Measurements from ENCODE around the gene CCT7. TPM values are rescaled to one million over a fixed set of nuclear protein-coding genes. Genes with fewer than 3 reads are reported as not detected.

CCT7 gene
- total and polyA plus RNA-seq, 2 experiments from 2014 or later: 287 to 642 TPM

DNA sequence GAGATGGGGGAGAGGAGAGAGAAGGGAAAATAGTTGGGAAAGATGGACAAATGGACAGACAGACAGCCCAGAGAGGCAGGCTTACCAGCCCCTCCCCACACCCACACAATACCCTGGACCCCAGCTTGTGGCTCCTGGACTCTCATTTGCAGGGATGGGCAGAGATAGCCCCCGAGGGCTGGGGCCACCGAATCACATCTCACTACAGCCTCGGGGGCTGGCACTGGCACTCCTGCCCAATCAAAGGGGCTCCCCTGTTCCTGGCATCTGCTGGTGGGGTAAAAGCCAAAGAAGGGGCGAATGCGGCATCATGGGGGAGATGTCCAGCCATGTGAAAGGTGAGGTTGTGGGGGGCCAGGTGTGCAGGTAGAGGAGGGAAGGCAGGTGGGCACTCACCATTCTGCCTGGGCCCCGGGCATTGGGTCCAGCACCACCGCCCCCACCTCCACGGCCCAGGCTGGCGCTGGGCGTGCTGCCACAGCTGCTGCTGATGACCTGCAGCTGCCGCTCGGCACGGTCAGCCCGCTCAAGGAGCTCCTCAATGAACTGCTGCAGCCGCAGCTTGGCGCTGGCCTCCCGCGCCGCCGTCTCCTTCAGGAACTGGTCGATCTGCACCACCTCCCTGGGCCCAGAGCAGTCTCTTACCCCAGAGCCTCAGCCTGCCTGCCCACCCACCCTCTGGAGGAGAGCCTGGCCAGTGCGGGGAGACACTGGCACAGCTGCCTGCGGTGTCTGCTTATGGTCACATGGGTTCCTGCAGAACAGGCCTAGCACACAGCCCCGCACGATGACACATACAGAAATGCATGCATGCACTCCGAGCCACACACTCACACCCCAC lies 32.2 kb downstream of the CCT7 start:
- Histone ChIP-seq H4K20me1 (replicated peaks; ENCODE audit: insufficient read depth) (peaks cover 10% of the 10 kb centered on the region), H3K27ac (ENCODE audit: low read depth) (no peak overlapping the region), H3K4me2 (no peak overlapping the region), H3K4me1 (ENCODE audit: insufficient read depth) (peaks cover 11% of the 10 kb centered on the region), H3K79me2 (replicated peaks; ENCODE audit: insufficient read depth) (0 out of 2 replicates have a peak, but pooled peaks cover 5% of the 10 kb centered on the region), H3K4me3 (no peak overlapping the region), H3F3A (replicated peaks; ENCODE audit: low read depth) (peaks cover 8% of the 10 kb centered on the region; the same call in 1 of the 2 replicates), H3K9me2 (ENCODE audit: insufficient read depth) (no peaks in the 10 kb centered on the region), H2AFZ (no peak overlapping the region), H3K36me3 (ENCODE audit: insufficient read depth) (no peaks in the 10 kb centered on the region; the same call in 1 of the 2 replicates), H3K27me3 (ENCODE audit: insufficient read depth) (peaks cover 29% of the 10 kb centered on the region)
- Mint-ChIP-seq H3K27ac (no peak overlapping the region), H3K9me3 (no peaks in the 10 kb centered on the region; the same call in 1 of the 3 replicates), H3K4me3 (no peak overlapping the region), H3K27me3 (ENCODE audit: insufficient read depth, low read depth, poor library complexity) (peaks cover 26% of the 10 kb centered on the region), H3K36me3 (ENCODE audit: low read depth) (peaks cover 11% of the 10 kb centered on the region), H3K4me1 (peaks cover 14% of the 10 kb centered on the region)
- DNase-seq (ENCODE audit: low spot score) (no peak), ATAC-seq (no peak)
- no peak for TF ChIP-seq CREB1 (CRISPR knock-in tag; IDR thresholded peaks at IDR 0.05; ENCODE audit: low read depth)
- TF ChIP-seq ETS1 (IDR thresholded peaks at IDR 0.05): no peak
- TF ChIP-seq ZNF114 (CRISPR knock-in tag; IDR thresholded peaks at IDR 0.05): no peak
- no peak for TF ChIP-seq EZH2phosphoT487 (IDR thresholded peaks at IDR 0.05; ENCODE audit: unreplicated experiment)
- TF ChIP-seq ZNF331 (CRISPR knock-in tag; IDR thresholded peaks at IDR 0.05; ENCODE audit: low read depth): no peak
- TF ChIP-seq POLR2AphosphoS5 (IDR thresholded peaks at IDR 0.05; ENCODE audit: low read depth): no peak
- no peak for TF ChIP-seq EZH2 (IDR thresholded peaks at IDR 0.05; ENCODE audit: low read depth, unreplicated experiment)
- TF ChIP-seq REST (IDR thresholded peaks at IDR 0.05; ENCODE audit: unreplicated experiment): no peak
- no peak for TF ChIP-seq ZNF462 (CRISPR knock-in tag; IDR thresholded peaks at IDR 0.05)
- TF ChIP-seq NANOG (IDR thresholded peaks at IDR 0.05; ENCODE audit: borderline replicate concordance): no peak
- TF ChIP-seq, protein P1, sequence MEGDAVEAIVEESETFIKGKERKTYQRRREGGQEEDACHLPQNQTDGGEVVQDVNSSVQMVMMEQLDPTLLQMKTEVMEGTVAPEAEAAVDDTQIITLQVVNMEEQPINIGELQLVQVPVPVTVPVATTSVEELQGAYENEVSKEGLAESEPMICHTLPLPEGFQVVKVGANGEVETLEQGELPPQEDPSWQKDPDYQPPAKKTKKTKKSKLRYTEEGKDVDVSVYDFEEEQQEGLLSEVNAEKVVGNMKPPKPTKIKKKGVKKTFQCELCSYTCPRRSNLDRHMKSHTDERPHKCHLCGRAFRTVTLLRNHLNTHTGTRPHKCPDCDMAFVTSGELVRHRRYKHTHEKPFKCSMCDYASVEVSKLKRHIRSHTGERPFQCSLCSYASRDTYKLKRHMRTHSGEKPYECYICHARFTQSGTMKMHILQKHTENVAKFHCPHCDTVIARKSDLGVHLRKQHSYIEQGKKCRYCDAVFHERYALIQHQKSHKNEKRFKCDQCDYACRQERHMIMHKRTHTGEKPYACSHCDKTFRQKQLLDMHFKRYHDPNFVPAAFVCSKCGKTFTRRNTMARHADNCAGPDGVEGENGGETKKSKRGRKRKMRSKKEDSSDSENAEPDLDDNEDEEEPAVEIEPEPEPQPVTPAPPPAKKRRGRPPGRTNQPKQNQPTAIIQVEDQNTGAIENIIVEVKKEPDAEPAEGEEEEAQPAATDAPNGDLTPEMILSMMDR (conservative IDR thresholded peaks at IDR 0.05; ENCODE audit: low read depth in 2 of 2): no peak
- TF ChIP-seq JUNB (IDR thresholded peaks at IDR 0.05; ENCODE audit: unreplicated experiment): no peak
- TF ChIP-seq STAT1 (IDR thresholded peaks at IDR 0.05; ENCODE audit: unreplicated experiment): no peak
